ENCODE results near the gene MAGEH1.

Gene MAGEH1

DNA sequence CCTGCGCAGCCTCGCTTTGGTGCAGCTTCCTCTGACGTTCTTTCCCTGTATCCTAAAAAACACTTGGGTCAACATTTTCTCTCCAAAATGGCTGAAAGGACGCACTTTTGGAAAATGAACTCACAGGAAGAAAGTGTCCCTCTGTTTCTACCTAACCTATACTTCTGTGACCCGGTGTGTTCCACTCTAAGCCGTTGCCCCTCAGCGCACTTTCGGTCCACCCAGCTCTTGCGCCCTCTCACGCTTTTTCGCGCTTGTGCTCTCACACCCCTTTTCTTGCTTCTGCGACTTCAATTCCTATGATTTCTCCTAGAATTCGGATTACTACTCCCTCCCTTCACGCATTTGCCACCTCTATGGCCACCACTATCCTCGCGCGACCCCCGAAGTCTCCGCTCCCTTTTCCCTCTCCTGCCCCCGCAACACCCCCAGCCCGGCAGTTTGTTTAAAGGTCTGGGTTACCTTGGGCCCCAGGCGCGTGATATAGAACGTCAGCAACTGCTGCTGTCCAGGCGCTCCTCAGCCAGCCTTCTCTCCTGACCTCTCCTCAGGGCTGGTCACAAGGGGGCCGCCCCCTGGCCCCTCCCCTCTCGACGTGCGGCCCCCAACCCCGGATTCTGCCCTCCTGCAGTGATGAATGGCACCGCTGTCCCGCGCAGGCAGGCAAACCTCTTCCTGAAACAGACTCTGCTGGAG, 37.5 kb downstream of the MAGEH1 start, which contains the start of gene USP51:
USP51 (minus strand) TSS at position 535 of the 696 bp plus-strand sequence. CDS start 909 bp downstream, outside the sequence.
- no peak for DNase-seq (ENCODE audit: low read depth, low spot score)
- H3K27ac ChIP-seq: no peak within 1 kb of the TSS

DNA sequence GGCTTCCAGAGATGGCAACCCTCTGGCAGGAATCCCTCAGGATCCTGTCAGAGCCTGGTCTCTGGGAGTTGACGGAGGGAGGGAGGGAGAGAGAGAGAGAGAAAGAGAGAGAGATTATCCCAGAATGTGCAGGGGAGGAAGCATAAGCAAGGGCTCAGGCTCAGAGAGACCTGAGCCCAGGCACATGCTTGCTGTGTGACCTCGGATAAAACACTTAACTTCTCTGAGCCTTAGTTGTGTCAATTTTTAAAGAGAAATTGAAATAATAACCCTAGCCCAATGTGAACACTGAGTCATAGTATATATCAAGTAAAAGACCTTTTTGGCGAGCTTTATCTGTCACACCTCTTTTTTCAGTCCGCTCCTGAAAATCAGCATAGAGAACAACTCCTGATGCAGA, 38.2 kb downstream of the MAGEH1 start:
- no peak overlapping the region for H3K27ac ChIP-seq
- DNase-seq (ENCODE audit: low read depth, low spot score): no peak

DNA sequence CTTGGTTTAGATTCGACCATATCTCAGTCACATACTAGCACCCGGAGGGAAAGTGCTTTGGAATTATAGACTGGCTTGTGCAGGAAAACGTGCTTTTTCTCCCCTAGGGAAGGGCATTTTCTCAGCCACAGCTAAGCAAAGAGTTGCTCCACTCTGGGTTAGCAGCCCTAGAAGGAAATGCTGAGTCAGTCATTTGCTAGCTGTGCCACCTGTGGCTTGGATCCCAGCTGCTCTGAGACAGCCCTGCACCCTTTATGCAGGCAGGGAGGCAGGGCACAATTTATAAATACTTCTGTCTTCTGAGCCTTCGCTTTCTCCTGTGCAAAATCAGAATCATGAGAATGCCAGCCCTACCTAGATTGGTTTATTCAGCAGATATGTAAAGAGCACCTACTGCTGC, 39.0 kb downstream of the MAGEH1 start:
- DNase-seq (ENCODE audit: low read depth, low spot score): no peak
- H3K27ac ChIP-seq: no peak overlapping the region
